NB4 (cell line): ENCODE results near the gene TNFSF8.
A peak's percentile ranks its signal among the peaks of the same experiment; 100 is the strongest.

Source experiments
- DNase-seq: peaks from one replicate; pipeline ENCODE4 v3.0.0; 2010; ENCODE audit warnings: low read depth
- H3K4me3 ChIP-seq: one replicate; pipeline ENCODE4 v1.5.1; 2011; ENCODE audit warnings: mild to moderate bottlenecking, low read depth, low read length, moderate library complexity
- MYC ChIP-seq: IDR thresholded peaks from 2 replicates; pipeline ENCODE4 v1.6.1; 2011; ENCODE audit warnings: low read depth, low read length
- POLR2A ChIP-seq: IDR thresholded peaks from 2 replicates; pipeline ENCODE4 v1.6.1; 2011; ENCODE audit warnings: mild to moderate bottlenecking; ENCODE audit not compliant: insufficient read length; ENCODE audit errors: extremely low read depth
- TF ChIP-seq, protein P1 (sequence below): IDR thresholded peaks from 2 replicates; pipeline ENCODE4 v1.6.1; 2011; ENCODE audit warnings: low read depth, low read length
- TF ChIP-seq, protein P2 (sequence below): IDR thresholded peaks from one replicate; pipeline ENCODE4 v1.5.1; 2012; ENCODE audit warnings: low read depth, low read length

The TNFSF8 gene

DNA sequence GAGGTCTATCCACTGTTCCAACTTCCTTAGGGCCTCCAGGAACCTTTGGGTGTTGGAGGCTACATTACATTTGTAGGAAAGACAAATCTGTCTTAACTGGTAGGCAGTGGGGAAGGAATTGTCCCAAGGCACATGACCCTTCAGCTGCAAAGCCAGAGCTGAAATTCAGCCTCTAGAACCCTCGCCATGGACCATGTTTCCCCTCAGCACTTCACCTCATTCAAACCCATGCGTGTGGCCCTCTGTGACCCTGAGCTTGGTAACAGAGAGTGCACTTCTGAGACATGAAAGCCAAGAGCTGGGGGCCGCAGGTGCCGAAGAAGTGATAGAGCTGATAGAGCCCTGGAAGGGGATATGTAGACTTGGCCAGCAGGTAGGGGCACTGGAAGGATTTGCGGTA, 17.2 kb downstream of the TNFSF8 start:
- TF ChIP-seq MYC, result no peak
- TF ChIP-seq, protein P1, sequence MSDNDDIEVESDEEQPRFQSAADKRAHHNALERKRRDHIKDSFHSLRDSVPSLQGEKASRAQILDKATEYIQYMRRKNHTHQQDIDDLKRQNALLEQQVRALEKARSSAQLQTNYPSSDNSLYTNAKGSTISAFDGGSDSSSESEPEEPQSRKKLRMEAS, result no peak
- TF ChIP-seq, protein P2, sequence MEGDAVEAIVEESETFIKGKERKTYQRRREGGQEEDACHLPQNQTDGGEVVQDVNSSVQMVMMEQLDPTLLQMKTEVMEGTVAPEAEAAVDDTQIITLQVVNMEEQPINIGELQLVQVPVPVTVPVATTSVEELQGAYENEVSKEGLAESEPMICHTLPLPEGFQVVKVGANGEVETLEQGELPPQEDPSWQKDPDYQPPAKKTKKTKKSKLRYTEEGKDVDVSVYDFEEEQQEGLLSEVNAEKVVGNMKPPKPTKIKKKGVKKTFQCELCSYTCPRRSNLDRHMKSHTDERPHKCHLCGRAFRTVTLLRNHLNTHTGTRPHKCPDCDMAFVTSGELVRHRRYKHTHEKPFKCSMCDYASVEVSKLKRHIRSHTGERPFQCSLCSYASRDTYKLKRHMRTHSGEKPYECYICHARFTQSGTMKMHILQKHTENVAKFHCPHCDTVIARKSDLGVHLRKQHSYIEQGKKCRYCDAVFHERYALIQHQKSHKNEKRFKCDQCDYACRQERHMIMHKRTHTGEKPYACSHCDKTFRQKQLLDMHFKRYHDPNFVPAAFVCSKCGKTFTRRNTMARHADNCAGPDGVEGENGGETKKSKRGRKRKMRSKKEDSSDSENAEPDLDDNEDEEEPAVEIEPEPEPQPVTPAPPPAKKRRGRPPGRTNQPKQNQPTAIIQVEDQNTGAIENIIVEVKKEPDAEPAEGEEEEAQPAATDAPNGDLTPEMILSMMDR, result no peak
- TF ChIP-seq POLR2A, result no peak
- no peak for DNase-seq
- no peak overlapping the region for H3K4me3 ChIP-seq

DNA sequence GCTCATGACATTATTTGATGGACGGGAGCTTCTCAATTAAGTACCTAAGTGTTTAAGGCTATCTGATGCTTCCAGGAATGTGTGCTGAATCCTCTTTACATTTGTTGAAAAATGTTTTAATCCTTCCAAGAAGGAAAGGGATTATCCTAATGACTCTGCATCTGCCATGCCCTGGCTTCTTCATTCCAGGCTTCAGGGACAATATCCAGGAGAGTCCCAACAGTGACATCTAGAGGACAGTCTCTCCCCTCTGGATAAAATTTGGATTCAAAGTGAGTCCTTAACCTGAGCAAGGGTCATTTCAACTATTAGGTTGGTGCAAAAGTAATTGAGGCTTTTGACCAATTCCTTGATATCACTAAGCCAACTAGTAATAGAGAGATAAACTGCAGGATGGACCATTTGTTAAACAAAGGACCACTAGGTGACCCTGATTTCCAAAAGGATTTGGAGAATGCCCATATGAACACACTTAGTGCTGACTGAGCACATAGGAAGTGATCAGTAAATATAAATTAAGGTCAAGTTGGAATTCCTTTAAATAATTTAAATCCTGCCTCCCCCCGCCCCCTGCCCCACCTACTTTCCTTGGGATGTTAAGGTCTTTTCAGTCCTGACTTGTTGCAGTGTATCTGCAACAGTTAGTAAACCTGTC, 19.1 kb downstream of the TNFSF8 start:
- H3K4me3 ChIP-seq, result no peak overlapping the region
- TF ChIP-seq MYC, result no peak
- TF ChIP-seq POLR2A, result no peak
- TF ChIP-seq, protein P2, result peak; percentile 64
- DNase-seq, result peak; percentile 37

DNA sequence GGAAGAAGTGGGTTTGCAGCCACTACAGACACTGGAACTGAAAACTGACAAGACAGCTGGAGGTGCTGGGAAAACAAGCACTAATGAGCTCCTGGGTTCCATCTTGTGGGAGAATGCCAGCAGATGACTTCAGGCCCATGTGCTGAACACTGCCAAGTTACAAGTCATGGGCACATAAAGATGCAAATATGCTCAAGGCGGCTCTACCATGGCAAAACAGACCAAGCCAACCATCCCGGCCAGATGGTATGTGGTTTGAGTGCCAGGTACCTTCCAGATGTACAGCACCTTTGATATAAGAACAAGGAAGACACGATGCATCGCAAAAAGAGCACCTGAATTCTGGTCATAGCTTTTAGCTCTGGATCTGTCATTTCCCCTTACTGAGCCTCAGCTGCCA, 19.9 kb downstream of the TNFSF8 start:
- DNase-seq, result no peak
- TF ChIP-seq, protein P2, result no peak
- TF ChIP-seq, protein P1, result no peak
- no peak for TF ChIP-seq MYC
- no peak for TF ChIP-seq POLR2A
- no peak overlapping the region for H3K4me3 ChIP-seq

DNA sequence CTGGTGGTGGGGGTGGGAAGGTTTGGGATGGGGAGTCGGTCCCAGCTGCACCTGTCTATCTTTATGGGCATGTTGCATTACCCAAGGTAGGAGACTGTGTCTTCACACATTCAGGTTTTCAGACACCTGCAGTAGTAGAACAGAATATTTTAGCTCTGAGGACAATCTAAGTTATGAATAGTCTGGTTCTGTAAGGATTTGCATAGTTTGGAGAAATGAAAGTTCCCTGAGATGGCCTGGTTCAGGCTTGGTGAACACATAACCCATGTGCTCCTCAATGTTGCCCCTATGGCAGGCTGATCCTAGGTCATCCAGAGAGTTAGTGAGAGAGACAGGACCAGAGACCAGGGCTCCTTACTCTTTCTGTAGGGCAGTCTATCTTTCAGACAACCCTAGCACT, 20.7 kb downstream of the TNFSF8 start:
- TF ChIP-seq, protein P2, result no peak
- TF ChIP-seq, protein P1, result no peak
- TF ChIP-seq POLR2A (no peak), MYC (no peak)
- no peak overlapping the region for H3K4me3 ChIP-seq
- DNase-seq, result no peak

DNA sequence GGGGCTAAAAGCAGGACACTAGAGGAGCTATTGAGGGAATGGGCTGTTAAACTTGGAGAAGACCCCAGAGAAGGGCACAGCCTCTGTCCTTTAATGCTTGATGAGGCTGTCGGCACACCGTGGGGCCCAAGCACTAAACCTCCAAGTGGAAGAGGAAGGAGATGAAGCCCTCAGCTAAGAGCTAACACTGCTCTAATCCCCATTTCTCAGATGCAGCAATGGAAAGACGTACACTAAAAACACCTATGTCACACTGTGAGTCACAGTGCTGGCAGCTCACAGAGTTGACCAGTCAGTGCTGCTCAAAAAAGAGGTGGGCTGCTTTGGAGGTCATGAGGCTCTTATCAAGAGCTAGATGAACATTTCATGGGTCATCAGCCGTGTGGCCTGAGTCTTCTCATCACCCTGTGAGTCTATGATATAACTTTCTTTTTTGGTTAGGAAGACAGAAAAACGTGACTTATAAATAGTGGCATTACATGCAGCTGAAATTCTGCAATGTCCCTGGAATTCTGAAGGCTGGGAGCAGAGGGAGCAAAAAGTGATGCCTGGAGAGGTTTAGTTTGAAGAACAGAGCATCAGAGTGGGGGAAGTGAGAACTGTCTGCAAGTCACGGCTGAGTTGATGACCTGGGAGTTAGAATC, 21.5 kb downstream of the TNFSF8 start:
- H3K4me3 ChIP-seq, result no peak overlapping the region
- TF ChIP-seq, protein P1, result no peak
- TF ChIP-seq MYC (no peak), POLR2A (no peak)
- TF ChIP-seq, protein P2, result no peak
- DNase-seq, result no peak
